22Rv1 (cell line): Measurements from ENCODE around the gene SLC12A4.

Experiments used
- ZFX ChIP-seq: fragments of 450-650 bp; IDR thresholded peaks from 2 replicates; pipeline ENCODE4 v1.6.1; 2017; ENCODE audit warnings: antibody characterized with exemption, borderline replicate concordance
- TF ChIP-seq, protein P1 (sequence below): fragments of 450-650 bp; IDR thresholded peaks from 2 replicates; pipeline ENCODE4 v1.5.1; 2017; ENCODE audit warnings: mild to moderate bottlenecking

- TF ChIP-seq, protein P1, sequence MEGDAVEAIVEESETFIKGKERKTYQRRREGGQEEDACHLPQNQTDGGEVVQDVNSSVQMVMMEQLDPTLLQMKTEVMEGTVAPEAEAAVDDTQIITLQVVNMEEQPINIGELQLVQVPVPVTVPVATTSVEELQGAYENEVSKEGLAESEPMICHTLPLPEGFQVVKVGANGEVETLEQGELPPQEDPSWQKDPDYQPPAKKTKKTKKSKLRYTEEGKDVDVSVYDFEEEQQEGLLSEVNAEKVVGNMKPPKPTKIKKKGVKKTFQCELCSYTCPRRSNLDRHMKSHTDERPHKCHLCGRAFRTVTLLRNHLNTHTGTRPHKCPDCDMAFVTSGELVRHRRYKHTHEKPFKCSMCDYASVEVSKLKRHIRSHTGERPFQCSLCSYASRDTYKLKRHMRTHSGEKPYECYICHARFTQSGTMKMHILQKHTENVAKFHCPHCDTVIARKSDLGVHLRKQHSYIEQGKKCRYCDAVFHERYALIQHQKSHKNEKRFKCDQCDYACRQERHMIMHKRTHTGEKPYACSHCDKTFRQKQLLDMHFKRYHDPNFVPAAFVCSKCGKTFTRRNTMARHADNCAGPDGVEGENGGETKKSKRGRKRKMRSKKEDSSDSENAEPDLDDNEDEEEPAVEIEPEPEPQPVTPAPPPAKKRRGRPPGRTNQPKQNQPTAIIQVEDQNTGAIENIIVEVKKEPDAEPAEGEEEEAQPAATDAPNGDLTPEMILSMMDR, result no peak
- TF ChIP-seq ZFX, result no peak
These were observed 7.8 kb upstream of the SLC12A4 start for GRCh38 chr16:67976205-67976604.
